H9 (cell line): ENCODE measurements around the gene ADAMTS2. TPM values are rescaled to one million over a fixed set of nuclear protein-coding genes. Genes with fewer than 3 reads are reported as not detected.

Experiments used
- DNase-seq: peaks from one replicate; pipeline ENCODE4 v3.0.0-alpha.2; 2017
- H2AFZ ChIP-seq: one replicate; pipeline ENCODE4 v1.6.1; 2013; ENCODE audit warnings: mild to moderate bottlenecking, low read length, control low read depth, moderate library complexity
- H2AK5ac ChIP-seq: 2 replicates; pipeline ENCODE4 v1.6.1; 2013; ENCODE audit warnings: low read length, control low read depth, mixed read lengths; ENCODE audit not compliant: insufficient read length
- H2BK120ac ChIP-seq: one replicate; pipeline ENCODE4 v1.6.1; 2013; ENCODE audit warnings: low read depth, mild to moderate bottlenecking, low read length, control low read depth, inconsistent platforms; ENCODE audit not compliant: poor library complexity, severe bottlenecking
- H2BK12ac ChIP-seq: 2 replicates; pipeline ENCODE4 v1.6.1; 2013; ENCODE audit warnings: low read length, control low read depth, mixed read lengths, low read depth; ENCODE audit not compliant: insufficient read length
- H2BK15ac ChIP-seq: 2 replicates; pipeline ENCODE4 v1.6.1; 2013; ENCODE audit warnings: low read depth, low read length, control low read depth
- H2BK20ac ChIP-seq: one replicate; pipeline ENCODE4 v1.6.1; 2013; ENCODE audit warnings: low read depth, mild to moderate bottlenecking, low read length, control low read depth, inconsistent platforms; ENCODE audit not compliant: poor library complexity, severe bottlenecking
- H2BK5ac ChIP-seq: 2 replicates; pipeline ENCODE4 v1.6.1; 2013; ENCODE audit warnings: low read length, control low read depth, mixed read lengths; ENCODE audit not compliant: insufficient read length
- H3K14ac ChIP-seq: 2 replicates; pipeline ENCODE4 v1.6.1; 2013; ENCODE audit warnings: low read length, control low read depth; ENCODE audit not compliant: insufficient read depth
- H3K18ac ChIP-seq: 2 replicates; pipeline ENCODE4 v1.6.1; 2013; ENCODE audit warnings: low read depth, mild to moderate bottlenecking, mixed read lengths, low read length, control low read depth; ENCODE audit not compliant: insufficient read length
- H3K23ac ChIP-seq: 2 replicates; pipeline ENCODE4 v1.6.1; 2013; ENCODE audit warnings: low read length, control low read depth, mixed read lengths, low read depth; ENCODE audit not compliant: insufficient read length
- H3K23me2 ChIP-seq: 2 replicates; pipeline ENCODE4 v1.6.1; 2013; ENCODE audit warnings: low read depth, mild to moderate bottlenecking, mixed read lengths, low read length, control low read depth; ENCODE audit not compliant: insufficient read length, poor library complexity, severe bottlenecking
- H3K27ac ChIP-seq: 2 replicates; pipeline ENCODE4 v1.5.1; 2013; ENCODE audit warnings: low read length, control low read depth, mixed read lengths, low read depth; ENCODE audit not compliant: insufficient read length
- H3K27me3 ChIP-seq: 2 replicates; pipeline ENCODE4 v1.6.1; 2013; ENCODE audit warnings: low read length, control low read depth, inconsistent platforms; ENCODE audit not compliant: insufficient read depth
- H3K4ac ChIP-seq: 2 replicates; pipeline ENCODE4 v1.6.1; 2013; ENCODE audit warnings: low read depth, mild to moderate bottlenecking, control low read depth, inconsistent platforms, low read length, moderate library complexity
- H3K4me1 ChIP-seq: 2 replicates; pipeline ENCODE4 v1.6.1; 2013; ENCODE audit warnings: low read length, control low read depth, inconsistent platforms; ENCODE audit not compliant: insufficient read depth
- H3K4me2 ChIP-seq: 2 replicates; pipeline ENCODE4 v1.6.1; 2013; ENCODE audit warnings: low read length, control low read depth, mixed read lengths; ENCODE audit not compliant: insufficient read length, insufficient read depth
- H3K56ac ChIP-seq: 2 replicates; pipeline ENCODE4 v1.6.1; 2013; ENCODE audit warnings: low read depth, mild to moderate bottlenecking, mixed read lengths, low read length, control low read depth; ENCODE audit not compliant: insufficient read length
- H3K79me1 ChIP-seq: 2 replicates; pipeline ENCODE4 v1.6.1; 2013; ENCODE audit warnings: low read depth, mild to moderate bottlenecking, moderate library complexity, low read length, control low read depth, inconsistent platforms; ENCODE audit not compliant: insufficient read depth, poor library complexity, severe bottlenecking
- H3K79me2 ChIP-seq: 2 replicates; pipeline ENCODE4 v1.6.1; 2013; ENCODE audit warnings: low read length, control low read depth, inconsistent platforms; ENCODE audit not compliant: insufficient read depth
- H3K9ac ChIP-seq: 2 replicates; pipeline ENCODE4 v1.6.1; 2013; ENCODE audit warnings: low read length, control low read depth, mixed read lengths; ENCODE audit not compliant: insufficient read length; ENCODE audit errors: extremely low read depth
- H3K9me3 ChIP-seq: one replicate; pipeline ENCODE4 v1.6.1; 2013; ENCODE audit warnings: low read depth, low read length, inconsistent platforms; ENCODE audit not compliant: control insufficient read depth
- H3T11ph ChIP-seq: one replicate; pipeline ENCODE4 v1.6.1; 2013; ENCODE audit warnings: mild to moderate bottlenecking, low read length, control low read depth, inconsistent platforms
- H4K20me1 ChIP-seq: one replicate; pipeline ENCODE4 v1.6.1; 2013; ENCODE audit not compliant: control insufficient read depth, insufficient read length, insufficient read depth
- H4K5ac ChIP-seq: 2 replicates; pipeline ENCODE4 v1.6.1; 2013; ENCODE audit warnings: low read depth, mild to moderate bottlenecking, mixed read lengths, low read length, control low read depth; ENCODE audit not compliant: insufficient read length
- H4K8ac ChIP-seq: replicated peaks from 2 replicates; pipeline ENCODE4 v1.6.1; 2013; ENCODE audit warnings: low read length, control low read depth, mixed read lengths, low read depth; ENCODE audit not compliant: insufficient read length
- H4K91ac ChIP-seq: 2 replicates; pipeline ENCODE4 v1.6.1; 2013; ENCODE audit warnings: low read depth, mild to moderate bottlenecking, moderate library complexity, mixed read lengths, low read length, control low read depth; ENCODE audit not compliant: insufficient read length
- H3K27ac Mint-ChIP-seq, 3 experiments: 2 replicates in 2 of 3; 3 replicates in 1 of 3; pipeline ENCODE4 v1.8.0; 2020 to 2021; ENCODE audit warnings: mixed read lengths in 3 of 3, mild to moderate bottlenecking in 1 of 3, moderate library complexity in 1 of 3
- H3K27me3 Mint-ChIP-seq: 2 replicates; pipeline ENCODE4 v1.8.0; 2021; ENCODE audit warnings: low read depth, mild to moderate bottlenecking, moderate library complexity, mixed read lengths
- H3K36me3 Mint-ChIP-seq, 3 experiments: 2 replicates in 2 of 3; 3 replicates in 1 of 3; pipeline ENCODE4 v1.8.0; 2020 to 2021; ENCODE audit warnings: low read depth in 3 of 3, mixed read lengths in 3 of 3; ENCODE audit not compliant: insufficient read depth in 1 of 3
- H3K4me1 Mint-ChIP-seq, 2 experiments: 2 replicates each; pipeline ENCODE4 v1.8.0; 2020; ENCODE audit warnings: mixed read lengths in 2 of 2
- H3K4me3 Mint-ChIP-seq, 2 experiments: 2 replicates in 1 of 2; 3 replicates in 1 of 2; pipeline ENCODE4 v1.8.0; 2020 to 2021; ENCODE audit warnings: mild to moderate bottlenecking in 2 of 2, mixed read lengths in 2 of 2, moderate library complexity in 1 of 2
- H3K9me3 Mint-ChIP-seq, 2 experiments: 2 replicates in 1 of 2; 3 replicates in 1 of 2; pipeline ENCODE4 v1.8.0; 2020; ENCODE audit warnings: mild to moderate bottlenecking in 2 of 2, mixed read lengths in 2 of 2, moderate library complexity in 1 of 2
- CTCF ChIP-seq: fragments of 200-600 bp; sonication (generic); conservative IDR thresholded peaks from 3 replicates; pipeline ENCODE4 v1.8.0; 2021; ENCODE audit warnings: antibody characterized with exemption, mild to moderate bottlenecking
- WGBS: extraction: QIAGEN DNeasy Blood & Tissue Kit; methylation state at CpG from one replicate; pipeline ENCODE4 v1.1.7; 2013; ENCODE audit warnings: missing lambda C conversion rate, low lambda C conversion rate, mixed read lengths; ENCODE audit not compliant: insufficient read length; ENCODE audit errors: extremely low coverage; 5-methylcytosine and 5-hydroxymethylcytosine counted together
- total RNA-seq: library from RNA; stranded (reverse); gene quantifications from 2 replicates; pipeline ENCODE4 v1.2.1, GENCODE V29; 2021

The ADAMTS2 gene
- total RNA-seq, 1 experiment from 2014 or later: 5.4 TPM

- H3K36me3 Mint-ChIP-seq: 0 out of 7 replicates have a peak, but pooled peaks cover 0 to 3% (median 2%) of the 10 kb centered on the region in 3 experiments
- no peak overlapping the region for H3K23ac ChIP-seq
- H3K14ac ChIP-seq: no peak overlapping the region; the same call in 1 of the 2 replicates
- H3K4me3 Mint-ChIP-seq: no peak overlapping the region
- H3T11ph ChIP-seq: no peak overlapping the region
- H3K27me3 Mint-ChIP-seq: peaks cover 5% of the 10 kb centered on the region
- H2BK15ac ChIP-seq: no peak overlapping the region
- H3K9ac ChIP-seq: no peak overlapping the region
- no peaks in the 10 kb centered on the region for H3K4me1 ChIP-seq
- H3K9me3 ChIP-seq: no peaks in the 10 kb centered on the region
- no peak for DNase-seq
- H3K27ac Mint-ChIP-seq: no peak overlapping the region
- no CpG with 5 or more reads among the region's 11 CpGs for WGBS
- no peak overlapping the region for H3K56ac ChIP-seq
- no peak overlapping the region for H4K91ac ChIP-seq
- peaks cover 23 to 39% of the 10 kb centered on the region in 2 experiments for H3K4me1 Mint-ChIP-seq
- no peak overlapping the region for H3K4me2 ChIP-seq
- H2AK5ac ChIP-seq: no peak overlapping the region
- no peaks in the 10 kb centered on the region; a peak in 1 of 5 replicates for H3K9me3 Mint-ChIP-seq
- no peak overlapping the region for H3K27ac ChIP-seq
- H2AFZ ChIP-seq: no peak overlapping the region
- no peak overlapping the region for H2BK20ac ChIP-seq
- H3K23me2 ChIP-seq: no peaks in the 10 kb centered on the region
- H4K5ac ChIP-seq: no peak overlapping the region
- no peaks in the 10 kb centered on the region for H3K79me1 ChIP-seq
- no peaks in the 10 kb centered on the region for H3K27me3 ChIP-seq
- H4K8ac ChIP-seq: no peak overlapping the region
- H4K20me1 ChIP-seq: no peaks in the 10 kb centered on the region
- H2BK120ac ChIP-seq: no peak overlapping the region
- TF ChIP-seq CTCF: no peak
- no peak overlapping the region for H3K18ac ChIP-seq
- no peaks in the 10 kb centered on the region for H3K79me2 ChIP-seq
- H2BK12ac ChIP-seq: no peak overlapping the region
- no peak overlapping the region for H3K4ac ChIP-seq
- H2BK5ac ChIP-seq: no peak overlapping the region
These were observed 151.5 kb downstream of the ADAMTS2 start for GRCh38 chr5:179193746-179194145.
